HG03039 (cell line): Measurements from ENCODE around the gene NAA25.
"Not testable (repeated sequence)": the region's sequence is repeated elsewhere in the genome, so short reads cannot be mapped to it uniquely, and the experiment has no call there.

Experiments used
- ATAC-seq: cut with Tn5 transposase; IDR thresholded peaks from one replicate; pipeline ENCODE4 v1.9.1; 2021; ENCODE audit warnings: mild to moderate bottlenecking, moderate library complexity; ENCODE audit not compliant: unreplicated experiment

NAA25 gene

GRCh38 chr12:112011685-112012084 lies 96.9 kb downstream of the NAA25 start:
- no peak for ATAC-seq

GRCh38 chr12:112010415-112011344 lies 97.9 kb downstream of the NAA25 start:
- ATAC-seq = no peak

- ATAC-seq = not testable (repeated sequence)
Measured at GRCh38 chr12:112009596-112009995, 99.0 kb downstream of the NAA25 start.

- no peak for ATAC-seq
Measured at GRCh38 chr12:112008918-112009317, 99.7 kb downstream of the NAA25 start.

- ATAC-seq = no peak
Measured at GRCh38 chr12:112007945-112008344, 100.6 kb downstream of the NAA25 start.

- ATAC-seq = no peak
Measured at GRCh38 chr12:112005419-112006395, 102.9 kb downstream of the NAA25 start.

- no peak for ATAC-seq
Measured at GRCh38 chr12:112004041-112004440, 104.5 kb downstream of the NAA25 start.

GRCh38 chr12:112001576-112001975 lies 107.0 kb downstream of the NAA25 start:
- no peak for ATAC-seq

GRCh38 chr12:112000820-112001219 lies 107.8 kb downstream of the NAA25 start:
- ATAC-seq = no peak

- ATAC-seq = not testable (repeated sequence)
Measured at GRCh38 chr12:111999129-111999528, 109.5 kb downstream of the NAA25 start.

- no peak for ATAC-seq
Measured at GRCh38 chr12:111998015-111998414, 110.6 kb downstream of the NAA25 start.

GRCh38 chr12:111997300-111997699 lies 111.3 kb downstream of the NAA25 start:
- no peak for ATAC-seq

- ATAC-seq = no peak
Measured at GRCh38 chr12:111995782-111996480, 112.7 kb downstream of the NAA25 start.

GRCh38 chr12:111994211-111995111 lies 114.1 kb downstream of the NAA25 start:
- ATAC-seq = not testable (repeated sequence)

- ATAC-seq = no peak
Measured at GRCh38 chr12:111993292-111994150, 115.1 kb downstream of the NAA25 start.

GRCh38 chr12:111992464-111992863 lies 116.1 kb downstream of the NAA25 start:
- ATAC-seq = no peak

- no peak for ATAC-seq
Measured at GRCh38 chr12:111991946-111992345, 116.6 kb downstream of the NAA25 start.

GRCh38 chr12:111991535-111991934 lies 117.0 kb downstream of the NAA25 start:
- no peak for ATAC-seq

- no peak for ATAC-seq
Measured at GRCh38 chr12:111984820-111985219, 123.8 kb downstream of the NAA25 start.
